HL-60 (cell line): ENCODE data around the gene CSRP2.

ENCODE experiments used
- DNase-seq, 2 experiments: peaks; one replicate each; pipeline ENCODE4 v3.0.0-alpha.2; 2010 to 2020; ENCODE audit warnings: low read depth in 1 of 2, low spot score in 1 of 2
- H3K27ac ChIP-seq: fragments of 250-450 bp; sonication (Bioruptor Pico); replicated peaks from 2 replicates; pipeline ENCODE4 v1.5.1; 2020; ENCODE audit warnings: mild to moderate bottlenecking, moderate library complexity
- H3K27me3 ChIP-seq: fragments of 250-450 bp; sonication (Bioruptor Pico); 2 replicates; pipeline ENCODE4 v1.5.1; 2021; ENCODE audit warnings: mild to moderate bottlenecking, moderate library complexity; ENCODE audit not compliant: insufficient read depth, poor library complexity, severe bottlenecking
- H3K4me3 ChIP-seq: replicated peaks from 2 replicates; pipeline ENCODE4 v1.5.1; 2011; ENCODE audit warnings: mild to moderate bottlenecking, control low read depth, low read length; ENCODE audit not compliant: insufficient read depth
- CTCF ChIP-seq: IDR thresholded peaks from one replicate; pipeline ENCODE4 v1.5.1; 2011; ENCODE audit warnings: low read length, control low read depth, inconsistent platforms; ENCODE audit not compliant: insufficient read depth
- GABPA ChIP-seq: IDR thresholded peaks from 2 replicates; pipeline ENCODE4 v1.6.1; 2012; ENCODE audit warnings: low read depth
- POLR2AphosphoS5 ChIP-seq: IDR thresholded peaks from 2 replicates; pipeline ENCODE4 v1.6.1; 2012; ENCODE audit warnings: low read depth
- REST ChIP-seq: IDR thresholded peaks from 2 replicates; pipeline ENCODE4 v1.6.1; 2012; ENCODE audit warnings: low read depth; ENCODE audit not compliant: insufficient replicate concordance
- SPI1 ChIP-seq: IDR thresholded peaks from 2 replicates; pipeline ENCODE4 v1.6.1; 2012; ENCODE audit warnings: low read depth, mild to moderate bottlenecking, borderline replicate concordance

CSRP2 gene

GRCh38 chr12:76820888-76821482, 57.8 kb downstream of the CSRP2 start:
- no peaks in the 10 kb centered on the region for H3K27me3 ChIP-seq
- DNase-seq: peak in 1 of 2 experiments; percentile 7
- TF ChIP-seq SPI1: no peak
- no peak for TF ChIP-seq REST
- no peak for TF ChIP-seq CTCF
- TF ChIP-seq POLR2AphosphoS5: no peak
- no peak overlapping the region for H3K27ac ChIP-seq
- H3K4me3 ChIP-seq: no peak overlapping the region

- no peaks in the 10 kb centered on the region for H3K27me3 ChIP-seq
- TF ChIP-seq CTCF: no peak
- no peak for TF ChIP-seq REST
- TF ChIP-seq GABPA: no peak
- no peak for TF ChIP-seq SPI1
- no peak for TF ChIP-seq POLR2AphosphoS5
- H3K4me3 ChIP-seq: no peak overlapping the region
- no peak for DNase-seq
- no peak overlapping the region for H3K27ac ChIP-seq
Observed at GRCh38 chr12:76813972-76814371, 64.8 kb downstream of the CSRP2 start.

GRCh38 chr12:76813265-76813664, 65.6 kb downstream of the CSRP2 start:
- Histone ChIP-seq H3K27me3 (no peaks in the 10 kb centered on the region), H3K27ac (no peak overlapping the region), H3K4me3 (no peak overlapping the region)
- no peak for TF ChIP-seq CTCF
- no peak for TF ChIP-seq SPI1
- no peak for TF ChIP-seq POLR2AphosphoS5
- TF ChIP-seq GABPA: no peak
- TF ChIP-seq REST: no peak
- DNase-seq: no peak
